Ureter (tissue), 1 donor: Measurements from ENCODE around the gene REG4. TPM values are rescaled to one million over a fixed set of nuclear protein-coding genes. Genes with fewer than 3 reads are reported as not detected.

ENCODE experiments used
- total RNA-seq: library from RNA; stranded (reverse); gene quantifications from one replicate; pipeline ENCODE4 v1.2.4, GENCODE V29; 2023
- donor health status: DM: yes; HTN: yes; CAD: no.

REG4 gene
- total RNA-seq, 1 donor from 2014 or later = not detected

Other genes starting within 250 kb of the REG4 start
- 4.6 TPM for gene ZNF697, start 163.2 kb downstream of the REG4 start, total RNA-seq
- 195 TPM for gene PHGDH, start 99.5 kb downstream of the REG4 start, total RNA-seq
- gene HMGCS2, start 42.6 kb downstream of the REG4 start, total RNA-seq = 305 TPM
- not detected for gene ADAM30, start 85.1 kb upstream of the REG4 start, total RNA-seq